Measurements from ENCODE around the gene SCLT1.
"Not testable (repeated sequence)": the region's sequence is repeated elsewhere in the genome, so short reads cannot be mapped to it uniquely, and the experiment has no call there.

SCLT1 gene

DNA sequence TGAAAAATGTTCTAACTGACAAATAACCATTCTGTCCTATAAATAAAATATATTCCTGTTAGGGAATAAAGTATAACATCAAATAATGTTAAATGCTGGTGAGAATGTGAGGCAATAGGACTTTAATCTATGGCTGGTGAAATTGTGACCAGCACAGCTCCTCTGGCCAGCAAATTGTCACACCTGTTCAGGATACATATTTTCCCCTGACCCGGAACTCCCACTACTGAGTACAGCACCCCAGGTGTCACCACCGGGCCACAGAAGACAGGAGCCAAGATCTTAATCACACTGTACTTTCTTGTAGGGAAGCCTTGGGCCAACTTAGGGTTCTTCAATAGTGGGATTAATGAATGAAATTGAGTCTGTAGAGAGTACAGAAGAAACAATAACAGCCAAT lies 35.8 kb upstream of the SCLT1 start:
- no peak for DNase-seq
- H3K36me3 Mint-ChIP-seq (ENCODE audit: low read depth) = no peaks in the 10 kb centered on the region
- no peak overlapping the region for H3K27ac Mint-ChIP-seq
- H3K27me3 Mint-ChIP-seq (ENCODE audit: low read depth, poor library complexity) = peaks cover 4% of the 10 kb centered on the region
- H3K4me3 Mint-ChIP-seq = no peak overlapping the region
- H3K9me3 Mint-ChIP-seq = peaks cover 16% of the 10 kb centered on the region
- no peaks in the 10 kb centered on the region for H3K4me1 Mint-ChIP-seq
- TF ChIP-seq, protein P1, sequence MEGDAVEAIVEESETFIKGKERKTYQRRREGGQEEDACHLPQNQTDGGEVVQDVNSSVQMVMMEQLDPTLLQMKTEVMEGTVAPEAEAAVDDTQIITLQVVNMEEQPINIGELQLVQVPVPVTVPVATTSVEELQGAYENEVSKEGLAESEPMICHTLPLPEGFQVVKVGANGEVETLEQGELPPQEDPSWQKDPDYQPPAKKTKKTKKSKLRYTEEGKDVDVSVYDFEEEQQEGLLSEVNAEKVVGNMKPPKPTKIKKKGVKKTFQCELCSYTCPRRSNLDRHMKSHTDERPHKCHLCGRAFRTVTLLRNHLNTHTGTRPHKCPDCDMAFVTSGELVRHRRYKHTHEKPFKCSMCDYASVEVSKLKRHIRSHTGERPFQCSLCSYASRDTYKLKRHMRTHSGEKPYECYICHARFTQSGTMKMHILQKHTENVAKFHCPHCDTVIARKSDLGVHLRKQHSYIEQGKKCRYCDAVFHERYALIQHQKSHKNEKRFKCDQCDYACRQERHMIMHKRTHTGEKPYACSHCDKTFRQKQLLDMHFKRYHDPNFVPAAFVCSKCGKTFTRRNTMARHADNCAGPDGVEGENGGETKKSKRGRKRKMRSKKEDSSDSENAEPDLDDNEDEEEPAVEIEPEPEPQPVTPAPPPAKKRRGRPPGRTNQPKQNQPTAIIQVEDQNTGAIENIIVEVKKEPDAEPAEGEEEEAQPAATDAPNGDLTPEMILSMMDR (IDR thresholded peaks at IDR 0.05) = no peak

- H3K36me3 Mint-ChIP-seq (ENCODE audit: low read depth); H3K27me3 Mint-ChIP-seq (ENCODE audit: low read depth, poor library complexity); H3K27ac Mint-ChIP-seq; H3K4me3 Mint-ChIP-seq; H3K4me1 Mint-ChIP-seq; DNase-seq: not testable (repeated sequence)
- peaks cover 22% of the 10 kb centered on the region for H3K9me3 Mint-ChIP-seq
These were observed 33.3 kb upstream of the SCLT1 start for GRCh38 chr4:129126614-129127013.

GRCh38 chr4:129117705-129118104 lies 24.4 kb upstream of the SCLT1 start:
- Mint-ChIP-seq H3K27me3 (ENCODE audit: low read depth, poor library complexity) (peaks cover 2% of the 10 kb centered on the region), H3K27ac (no peak overlapping the region), H3K4me1 (no peaks in the 10 kb centered on the region), H3K36me3 (ENCODE audit: low read depth) (no peaks in the 10 kb centered on the region), H3K9me3 (peaks cover 8% of the 10 kb centered on the region), H3K4me3 (no peak overlapping the region)
- DNase-seq = no peak
- TF ChIP-seq, protein P1 (IDR thresholded peaks at IDR 0.05) = no peak

- H3K4me3 Mint-ChIP-seq = no peak overlapping the region
- no peaks in the 10 kb centered on the region for H3K4me1 Mint-ChIP-seq
- TF ChIP-seq, protein P1 (IDR thresholded peaks at IDR 0.05) = no peak
These were observed 20.6 kb upstream of the SCLT1 start for GRCh38 chr4:129113919-129114318.

GRCh38 chr4:129113434-129113833 lies 20.1 kb upstream of the SCLT1 start:
- H3K27ac Mint-ChIP-seq = no peak overlapping the region
- no peak overlapping the region for H3K4me3 Mint-ChIP-seq
- TF ChIP-seq, protein P1 (IDR thresholded peaks at IDR 0.05) = no peak

More at GRCh38 chr4:129113919-129114318, 20.6 kb upstream of the SCLT1 start:
- Mint-ChIP-seq H3K9me3 (no peaks in the 10 kb centered on the region), H3K36me3 (ENCODE audit: low read depth) (no peaks in the 10 kb centered on the region), H3K27me3 (ENCODE audit: low read depth, poor library complexity) (no peaks in the 10 kb centered on the region), H3K27ac (no peak overlapping the region)
- no peak for DNase-seq

GRCh38 chr4:129111919-129112318 lies 18.6 kb upstream of the SCLT1 start:
- no peaks in the 10 kb centered on the region for H3K4me1 Mint-ChIP-seq
- H3K9me3 Mint-ChIP-seq = no peaks in the 10 kb centered on the region
- H3K27ac Mint-ChIP-seq = no peak overlapping the region
- no peaks in the 10 kb centered on the region for H3K27me3 Mint-ChIP-seq (ENCODE audit: low read depth, poor library complexity)
- no peak overlapping the region for H3K4me3 Mint-ChIP-seq
- no peaks in the 10 kb centered on the region for H3K36me3 Mint-ChIP-seq (ENCODE audit: low read depth)
- TF ChIP-seq, protein P1 (IDR thresholded peaks at IDR 0.05) = no peak
- no peak for DNase-seq

More at GRCh38 chr4:129113434-129113833, 20.1 kb upstream of the SCLT1 start:
- DNase-seq = no peak
- Mint-ChIP-seq H3K27me3 (ENCODE audit: low read depth, poor library complexity) (no peaks in the 10 kb centered on the region), H3K36me3 (ENCODE audit: low read depth) (no peaks in the 10 kb centered on the region), H3K4me1 (no peaks in the 10 kb centered on the region), H3K9me3 (no peaks in the 10 kb centered on the region)

Measured in nephron progenitor cell (in vitro differentiated cells).